WTC11 (cell line): Measurements from ENCODE around the gene MXRA8. TPM values are rescaled to one million over a fixed set of nuclear protein-coding genes. Genes with fewer than 3 reads are reported as not detected.

Experiments
- ATAC-seq: fragments of 200-7000 bp; cut with Tn5 transposase; 2 replicates; pipeline ENCODE4 v1.10.0; 2021; ENCODE audit warnings: mild to moderate bottlenecking, moderate library complexity
- CTCF ChIA-PET: fragments of 300-600 bp; sonication (Branson Sonifier 250); formaldehyde crosslinking; loops from one replicate; lab custom pipeline; 2021; ENCODE audit warnings: antibody characterized with exemption; lab: Charles Lee
- POLR2A ChIA-PET: fragments of 350-600 bp; sonication (Branson Sonifier 250); formaldehyde crosslinking; loops from one replicate; lab custom pipeline; 2021; ENCODE audit warnings: antibody characterized with exemption; lab: Charles Lee
- DNase-seq: peaks from one replicate; pipeline ENCODE4 v3.0.0; 2021; ENCODE audit warnings: low spot score
- H3K27ac Mint-ChIP-seq: 2 replicates; pipeline ENCODE4 v1.8.0; 2021; ENCODE audit warnings: mixed read lengths
- H3K27me3 Mint-ChIP-seq: 2 replicates; pipeline ENCODE4 v1.8.0; 2021; ENCODE audit warnings: low read depth, mild to moderate bottlenecking, moderate library complexity, mixed read lengths
- H3K36me3 Mint-ChIP-seq: 2 replicates; pipeline ENCODE4 v1.8.0; 2021; ENCODE audit warnings: mixed read lengths
- H3K4me1 Mint-ChIP-seq: 2 replicates; pipeline ENCODE4 v1.8.0; 2022; ENCODE audit warnings: mixed read lengths
- H3K4me3 Mint-ChIP-seq: 2 replicates; pipeline ENCODE4 v1.8.0; 2021; ENCODE audit warnings: mild to moderate bottlenecking, moderate library complexity, mixed read lengths
- H3K9me3 Mint-ChIP-seq: 2 replicates; pipeline ENCODE4 v1.8.0; 2021; ENCODE audit warnings: mixed read lengths
- ARID4B ChIP-seq: sonication (generic); formaldehyde crosslinking; IDR thresholded peaks from 2 replicates; pipeline ENCODE4 v1.8.0; 2023; ENCODE audit warnings: missing genetic modification reagents, mild to moderate bottlenecking, borderline replicate concordance
- CDX4 ChIP-seq: fragments of 250-450 bp; sonication (Bioruptor Pico); IDR thresholded peaks from 2 replicates; pipeline ENCODE4 v1.9.0; 2021; ENCODE audit warnings: moderate library complexity, mild to moderate bottlenecking, inconsistent platforms, borderline replicate concordance
- ELF4 ChIP-seq: sonication (generic); formaldehyde crosslinking; IDR thresholded peaks from 2 replicates; pipeline ENCODE4 v1.8.1; 2022; ENCODE audit warnings: low read depth, mild to moderate bottlenecking, moderate library complexity, missing genetic modification reagents
- EMX1 ChIP-seq: fragments of 250-450 bp; sonication (Bioruptor Pico); IDR thresholded peaks from 2 replicates; pipeline ENCODE4 v1.8.0; 2021; ENCODE audit warnings: mild to moderate bottlenecking
- GRHL2 ChIP-seq: fragments of 250-450 bp; sonication (Bioruptor Pico); IDR thresholded peaks from 2 replicates; pipeline ENCODE4 v1.8.0; 2022; ENCODE audit warnings: mild to moderate bottlenecking, moderate library complexity; ENCODE audit not compliant: insufficient replicate concordance, severe bottlenecking
- MYBL2 ChIP-seq: sonication (generic); formaldehyde crosslinking; IDR thresholded peaks from 2 replicates; pipeline ENCODE4 v1.8.1; 2023; ENCODE audit warnings: mild to moderate bottlenecking, moderate library complexity, missing genetic modification reagents
- NFATC4 ChIP-seq: fragments of 250-450 bp; sonication (Bioruptor Pico); IDR thresholded peaks from 2 replicates; pipeline ENCODE4 v1.9.0; 2021; ENCODE audit warnings: mild to moderate bottlenecking
- NR2C2 ChIP-seq: sonication (generic); formaldehyde crosslinking; IDR thresholded peaks from 2 replicates; pipeline ENCODE4 v1.8.0; 2022; ENCODE audit warnings: mild to moderate bottlenecking, missing genetic modification reagents
- PRDM15 ChIP-seq: sonication (generic); formaldehyde crosslinking; IDR thresholded peaks from 2 replicates; pipeline ENCODE4 v1.8.0; 2022; ENCODE audit warnings: missing genetic modification reagents
- PRRX2 ChIP-seq: fragments of 250-450 bp; sonication (Bioruptor Pico); IDR thresholded peaks from 2 replicates; pipeline ENCODE4 v1.8.0; 2021; ENCODE audit warnings: mild to moderate bottlenecking
- RELA ChIP-seq: sonication (generic); formaldehyde crosslinking; IDR thresholded peaks from 2 replicates; pipeline ENCODE4 v1.8.1; 2022; ENCODE audit warnings: missing genetic modification reagents, mild to moderate bottlenecking, borderline replicate concordance
- SMAD4 ChIP-seq: sonication (generic); formaldehyde crosslinking; IDR thresholded peaks from 2 replicates; pipeline ENCODE4 v1.8.0; 2022; ENCODE audit warnings: mild to moderate bottlenecking, missing genetic modification reagents
- TEAD4 ChIP-seq: sonication (generic); formaldehyde crosslinking; IDR thresholded peaks from 2 replicates; pipeline ENCODE4 v1.8.0; 2022; ENCODE audit warnings: mild to moderate bottlenecking, missing genetic modification reagents
- USF1 ChIP-seq: sonication (generic); formaldehyde crosslinking; IDR thresholded peaks from 2 replicates; pipeline ENCODE4 v1.8.0; 2022; ENCODE audit warnings: mild to moderate bottlenecking, missing genetic modification reagents
- ZNF138 ChIP-seq: sonication (generic); formaldehyde crosslinking; conservative IDR thresholded peaks from 2 replicates; pipeline ENCODE4 v1.8.1; 2022; ENCODE audit warnings: mild to moderate bottlenecking, moderate library complexity, missing genetic modification reagents
- ZNF317 ChIP-seq: sonication (generic); formaldehyde crosslinking; IDR thresholded peaks from 2 replicates; pipeline ENCODE4 v1.8.1; 2023; ENCODE audit warnings: low read depth, mild to moderate bottlenecking, moderate library complexity, missing genetic modification reagents, borderline replicate concordance
- ZNF423 ChIP-seq: fragments of 250-450 bp; sonication (Bioruptor Pico); IDR thresholded peaks from 2 replicates; pipeline ENCODE4 v2.1.2; 2022; ENCODE audit warnings: mild to moderate bottlenecking, moderate library complexity
- ZNF671 ChIP-seq: fragments of 250-450 bp; sonication (Bioruptor Pico); IDR thresholded peaks from 2 replicates; pipeline ENCODE4 v1.8.0; 2021; ENCODE audit warnings: mild to moderate bottlenecking
- ZSCAN18 ChIP-seq: fragments of 250-450 bp; sonication (Bioruptor Pico); IDR thresholded peaks from 2 replicates; pipeline ENCODE4 v2.1.2; 2022; ENCODE audit warnings: mild to moderate bottlenecking, moderate library complexity
- total RNA-seq: library from RNA; stranded (reverse); gene quantifications from 3 replicates; pipeline ENCODE4 v1.2.3, GENCODE V29; 2021

The MXRA8 gene
- total RNA-seq, 1 experiment from 2014 or later: 6.7 TPM

GRCh38 chr1:1311107-1312104 lies 46.9 kb downstream of the MXRA8 start:
- H3K9me3 Mint-ChIP-seq: no peaks in the 10 kb centered on the region
- no peak for DNase-seq
- no peak overlapping the region for H3K4me3 Mint-ChIP-seq
- TF ChIP-seq NR2C2 (no peak), ZSCAN18 (CRISPR knock-in tag) (no peak), ZNF671 (CRISPR knock-in tag) (no peak), EMX1 (CRISPR knock-in tag) (no peak), ZNF423 (CRISPR knock-in tag) (no peak), MYBL2 (CRISPR knock-in tag) (no peak), USF1 (CRISPR knock-in tag) (no peak), NFATC4 (CRISPR knock-in tag) (no peak), ZNF138 (no peak), SMAD4 (CRISPR knock-in tag) (no peak), ZNF317 (CRISPR knock-in tag) (no peak), PRRX2 (no peak), TEAD4 (CRISPR knock-in tag) (no peak), PRDM15 (CRISPR knock-in tag) (no peak), RELA (CRISPR knock-in tag) (no peak), GRHL2 (no peak), CDX4 (no peak), ELF4 (CRISPR knock-in tag) (no peak), ARID4B (no peak)
- no peak overlapping the region for H3K27ac Mint-ChIP-seq
- H3K27me3 Mint-ChIP-seq: peaks cover 6% of the 10 kb centered on the region; the same call in 1 of the 2 replicates
- peaks cover 23% of the 10 kb centered on the region for H3K4me1 Mint-ChIP-seq
- peaks cover 13% of the 10 kb centered on the region for H3K36me3 Mint-ChIP-seq
- POLR2A ChIA-PET: interaction anchor here (1.1 kb wide), 1 partner anchor 297 kb away, joined by 3 read pairs; no protein-coding TSS in a partner anchor
- CTCF ChIA-PET: interaction anchor here (3.2 kb wide), 1 partner anchor 20 kb away, joined by 17 read pairs; no protein-coding TSS in a partner anchor
- ATAC-seq: no peak
